KMS-11 (cell line): ENCODE results near the gene PRAME.

Experiments
- H2AFZ ChIP-seq: fragments of 200-600 bp; sonication (generic); 2 replicates; pipeline ENCODE4 v1.6.1; 2016; ENCODE audit warnings: antibody characterized with exemption, mixed run types, low read depth
- H3K27ac ChIP-seq: fragments of 200-600 bp; sonication (generic); 2 replicates; pipeline ENCODE4 v1.6.1; 2016; ENCODE audit warnings: mild to moderate bottlenecking, mixed run types
- H3K27me3 ChIP-seq: fragments of 200-600 bp; sonication (generic); 2 replicates; pipeline ENCODE4 v1.6.1; 2017; ENCODE audit warnings: mild to moderate bottlenecking, low read depth, mixed run types, moderate library complexity; ENCODE audit not compliant: insufficient read depth
- H3K36me3 ChIP-seq: fragments of 200-600 bp; sonication (generic); 2 replicates; pipeline ENCODE4 v1.6.1; 2017; ENCODE audit warnings: mild to moderate bottlenecking, mixed run types; ENCODE audit not compliant: insufficient read depth
- H3K4me1 ChIP-seq: fragments of 200-600 bp; sonication (generic); 2 replicates; pipeline ENCODE4 v1.6.1; 2016; ENCODE audit warnings: mild to moderate bottlenecking, low read depth, mixed run types; ENCODE audit not compliant: poor library complexity, severe bottlenecking
- H3K4me2 ChIP-seq: fragments of 200-600 bp; sonication (generic); 2 replicates; pipeline ENCODE4 v1.7.0; 2016; ENCODE audit warnings: mild to moderate bottlenecking, mixed run types
- H3K4me3 ChIP-seq: fragments of 200-600 bp; sonication (generic); IDR thresholded peaks from 2 replicates; pipeline ENCODE4 v1.6.1; 2017; ENCODE audit warnings: low read depth, low read length, mixed read lengths; ENCODE audit not compliant: insufficient read depth
- H3K79me2 ChIP-seq: fragments of 200-600 bp; sonication (generic); 2 replicates; pipeline ENCODE4 v1.6.1; 2016; ENCODE audit warnings: low read depth, mixed run types; ENCODE audit not compliant: insufficient read depth
- H3K9ac ChIP-seq: fragments of 200-600 bp; sonication (generic); 2 replicates; pipeline ENCODE4 v1.6.1; 2016; ENCODE audit warnings: mild to moderate bottlenecking, mixed run types
- H4K20me1 ChIP-seq: fragments of 200-600 bp; sonication (generic); 2 replicates; pipeline ENCODE4 v1.6.1; 2016; ENCODE audit warnings: mild to moderate bottlenecking, mixed run types; ENCODE audit not compliant: insufficient read depth
- TF ChIP-seq, protein P1 (sequence below): fragments of 200-600 bp; sonication (generic); conservative IDR thresholded peaks from 2 replicates; pipeline ENCODE4 v1.6.1; 2017; ENCODE audit warnings: low read depth, mild to moderate bottlenecking, antibody characterized with exemption, low read length, moderate library complexity, mixed read lengths

PRAME gene

DNA sequence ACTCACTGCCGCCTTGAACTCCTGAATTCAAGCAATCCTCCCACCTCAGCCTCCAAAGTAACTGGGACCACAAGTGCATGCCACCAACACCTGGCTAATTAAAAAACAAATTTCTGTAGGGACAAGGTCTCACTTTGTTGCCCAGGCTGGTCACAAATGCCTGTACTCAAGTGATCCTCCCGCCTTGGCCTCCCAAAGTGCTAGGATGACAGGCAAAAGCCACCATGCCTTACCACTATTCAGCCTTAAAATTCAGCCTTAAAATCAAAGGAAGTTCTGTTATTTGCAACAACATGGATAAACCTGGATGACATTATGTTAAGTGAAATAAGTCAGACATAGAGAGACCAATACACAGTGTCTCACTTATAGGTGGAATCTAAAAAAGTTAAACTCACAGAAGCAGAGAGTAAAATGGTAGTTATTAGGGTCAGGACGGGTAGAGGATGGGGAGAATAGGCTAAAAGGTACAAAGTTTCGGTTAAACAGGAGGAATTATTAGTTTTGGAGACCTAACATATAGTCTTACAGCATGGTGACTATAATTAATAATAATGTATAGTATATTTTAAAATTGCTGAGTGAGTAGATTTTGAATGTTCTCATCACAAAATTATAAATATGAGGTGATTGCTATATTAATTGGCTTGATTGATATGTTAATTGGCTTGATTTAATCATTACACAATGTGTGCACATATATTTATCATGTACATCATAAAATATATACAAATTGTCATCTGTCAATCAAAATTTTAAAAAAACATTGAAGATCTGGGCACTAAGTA, 32.7 kb downstream of the PRAME start:
- H3K4me3 ChIP-seq = no peak overlapping the region

DNA sequence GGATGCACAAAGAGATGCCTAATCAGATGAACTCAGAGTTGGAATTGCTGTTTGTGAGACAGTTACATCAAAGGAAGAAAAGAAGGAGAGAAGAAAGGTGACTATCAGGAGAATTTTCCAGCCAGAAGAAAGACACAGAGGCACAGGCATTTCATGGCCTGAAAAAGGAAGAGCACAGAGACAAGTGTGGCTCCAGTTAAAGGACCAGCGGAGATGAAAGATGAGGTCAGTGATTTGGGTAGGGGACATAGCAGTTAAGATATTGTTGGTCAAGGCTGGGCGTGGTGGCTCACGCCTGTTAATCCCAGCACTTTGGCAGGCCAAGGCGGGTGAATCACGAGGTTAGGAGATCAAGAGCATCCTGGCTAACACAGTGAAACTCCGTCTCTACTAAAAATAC, 35.6 kb downstream of the PRAME start:
- no peak overlapping the region for H3K4me3 ChIP-seq
- H3K36me3 ChIP-seq = no peaks in the 10 kb centered on the region
- TF ChIP-seq, protein P1, sequence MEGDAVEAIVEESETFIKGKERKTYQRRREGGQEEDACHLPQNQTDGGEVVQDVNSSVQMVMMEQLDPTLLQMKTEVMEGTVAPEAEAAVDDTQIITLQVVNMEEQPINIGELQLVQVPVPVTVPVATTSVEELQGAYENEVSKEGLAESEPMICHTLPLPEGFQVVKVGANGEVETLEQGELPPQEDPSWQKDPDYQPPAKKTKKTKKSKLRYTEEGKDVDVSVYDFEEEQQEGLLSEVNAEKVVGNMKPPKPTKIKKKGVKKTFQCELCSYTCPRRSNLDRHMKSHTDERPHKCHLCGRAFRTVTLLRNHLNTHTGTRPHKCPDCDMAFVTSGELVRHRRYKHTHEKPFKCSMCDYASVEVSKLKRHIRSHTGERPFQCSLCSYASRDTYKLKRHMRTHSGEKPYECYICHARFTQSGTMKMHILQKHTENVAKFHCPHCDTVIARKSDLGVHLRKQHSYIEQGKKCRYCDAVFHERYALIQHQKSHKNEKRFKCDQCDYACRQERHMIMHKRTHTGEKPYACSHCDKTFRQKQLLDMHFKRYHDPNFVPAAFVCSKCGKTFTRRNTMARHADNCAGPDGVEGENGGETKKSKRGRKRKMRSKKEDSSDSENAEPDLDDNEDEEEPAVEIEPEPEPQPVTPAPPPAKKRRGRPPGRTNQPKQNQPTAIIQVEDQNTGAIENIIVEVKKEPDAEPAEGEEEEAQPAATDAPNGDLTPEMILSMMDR = no peak
- H3K4me2 ChIP-seq = no peak overlapping the region
- no peaks in the 10 kb centered on the region for H3K27me3 ChIP-seq
- H3K79me2 ChIP-seq = no peaks in the 10 kb centered on the region
- no peak overlapping the region for H3K27ac ChIP-seq
- no peaks in the 10 kb centered on the region for H3K4me1 ChIP-seq
- H4K20me1 ChIP-seq = no peaks in the 10 kb centered on the region
- no peak overlapping the region for H2AFZ ChIP-seq
- no peak overlapping the region for H3K9ac ChIP-seq

More for the DNA sequence above, 32.7 kb downstream of the PRAME start:
- no peaks in the 10 kb centered on the region for H4K20me1 ChIP-seq
- no peaks in the 10 kb centered on the region for H3K27me3 ChIP-seq
- H3K4me2 ChIP-seq = no peak overlapping the region
- no peaks in the 10 kb centered on the region for H3K36me3 ChIP-seq
- TF ChIP-seq, protein P1 = no peak
- no peak overlapping the region for H3K27ac ChIP-seq
- H3K79me2 ChIP-seq = no peaks in the 10 kb centered on the region
- H2AFZ ChIP-seq = no peak overlapping the region
- H3K9ac ChIP-seq = no peak overlapping the region
- no peaks in the 10 kb centered on the region for H3K4me1 ChIP-seq

DNA sequence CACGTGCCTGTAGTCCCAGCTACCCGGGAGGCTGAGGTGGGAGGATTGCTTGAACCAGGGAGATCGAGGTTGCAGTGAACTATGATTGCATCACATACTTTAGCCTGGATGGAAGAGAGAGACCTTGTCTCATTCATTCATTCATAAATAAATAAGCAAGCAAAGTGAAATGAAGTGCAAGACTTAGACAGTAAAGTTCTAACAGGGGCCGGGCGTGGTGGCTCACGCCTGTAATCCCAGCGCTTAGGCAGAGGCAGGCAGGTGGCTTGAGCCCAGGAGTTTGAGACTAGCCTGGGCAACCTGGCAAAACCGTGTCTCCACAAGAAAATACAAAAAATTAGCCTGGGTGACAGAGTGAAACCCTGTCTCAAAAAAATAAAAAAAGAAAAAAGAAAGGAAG, 37.4 kb downstream of the PRAME start:
- H3K27me3 ChIP-seq = no peaks in the 10 kb centered on the region
- no peaks in the 10 kb centered on the region for H3K79me2 ChIP-seq
- no peak overlapping the region for H2AFZ ChIP-seq
- no peak overlapping the region for H3K4me3 ChIP-seq
- H3K27ac ChIP-seq = no peak overlapping the region
- TF ChIP-seq, protein P1 = no peak
- no peaks in the 10 kb centered on the region for H3K36me3 ChIP-seq
- no peak overlapping the region for H3K4me2 ChIP-seq
- no peaks in the 10 kb centered on the region for H4K20me1 ChIP-seq
- H3K4me1 ChIP-seq = no peaks in the 10 kb centered on the region
- H3K9ac ChIP-seq = no peak overlapping the region

DNA sequence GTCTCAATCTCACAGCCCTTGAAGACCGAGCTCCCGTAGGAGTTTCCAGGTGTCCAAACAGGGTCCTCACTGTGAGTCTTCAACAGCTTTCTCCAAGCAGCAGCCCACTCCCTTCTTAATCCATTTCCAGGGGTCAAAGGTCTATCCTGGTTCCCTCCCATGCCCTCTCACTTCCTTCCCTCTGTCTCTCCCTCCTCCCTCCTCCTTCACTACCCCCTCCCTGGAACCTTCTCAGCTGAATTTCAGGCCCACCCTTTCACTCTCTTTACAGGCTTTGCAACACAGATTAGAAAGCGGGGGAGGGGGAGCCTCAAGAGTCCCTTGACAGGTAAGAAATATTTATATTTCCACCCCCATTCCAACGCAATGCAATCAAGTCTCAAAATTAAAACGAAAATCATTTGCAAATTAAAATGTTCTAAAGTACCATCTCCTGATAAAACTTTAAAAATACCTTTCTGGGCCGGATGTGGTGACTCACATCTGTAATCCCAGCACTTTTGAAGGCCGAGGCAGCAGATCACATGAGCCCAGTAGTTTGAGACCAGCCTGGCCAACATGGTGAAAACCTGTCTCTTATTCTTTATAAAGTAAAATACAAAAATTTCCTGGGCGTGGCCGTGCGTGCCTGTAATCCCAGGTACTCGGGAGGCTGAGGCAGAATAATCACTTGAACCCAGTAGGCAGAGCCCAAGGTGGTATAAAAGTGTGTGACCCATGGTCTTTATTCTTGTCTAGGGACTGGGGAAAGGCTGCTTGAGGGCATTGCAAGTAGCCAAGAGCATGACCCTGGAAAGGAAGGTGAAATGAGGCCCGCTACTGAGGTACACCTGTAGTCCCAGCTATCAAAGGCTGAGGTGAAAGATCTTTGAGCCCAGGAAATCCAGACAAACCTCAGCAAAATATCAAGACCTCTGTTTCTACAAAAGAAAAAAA, 38.1 kb downstream of the PRAME start:
- Histone ChIP-seq H3K79me2 (no peaks in the 10 kb centered on the region), H3K27ac (no peak overlapping the region), H2AFZ (no peak overlapping the region), H3K4me3 (no peak overlapping the region), H3K4me1 (no peaks in the 10 kb centered on the region), H3K36me3 (no peaks in the 10 kb centered on the region), H3K9ac (no peak overlapping the region), H4K20me1 (no peaks in the 10 kb centered on the region), H3K4me2 (no peak overlapping the region), H3K27me3 (no peaks in the 10 kb centered on the region)
- TF ChIP-seq, protein P1 = no peak
